IPS-NIHi7 (cell line): ENCODE data around the gene CD96.

ENCODE experiments used
- DNase-seq: peaks from one replicate; pipeline ENCODE4 v3.0.0; 2012; ENCODE audit warnings: mixed read lengths; ENCODE audit errors: extremely low spot score

The CD96 gene

DNA sequence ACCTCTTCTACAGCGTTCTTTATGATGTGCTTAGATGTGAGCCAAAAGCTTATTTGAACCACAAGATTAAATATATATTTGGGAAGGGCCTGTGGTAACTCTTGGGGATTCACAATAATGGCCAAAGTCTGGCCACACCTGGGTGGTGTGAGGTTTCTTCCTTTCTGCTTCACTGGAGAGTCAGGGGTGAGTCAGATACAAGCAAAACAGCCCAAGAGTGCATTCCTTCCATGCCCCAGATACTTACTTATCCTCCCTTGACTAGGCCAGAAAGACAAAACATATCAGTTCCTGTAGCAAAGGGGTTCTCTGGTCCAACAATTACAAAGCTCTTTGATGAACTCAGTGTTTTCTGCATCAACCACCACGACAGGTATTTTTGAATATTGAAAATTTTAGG lies 52.2 kb downstream of the CD96 start:
- no peak for DNase-seq

DNA sequence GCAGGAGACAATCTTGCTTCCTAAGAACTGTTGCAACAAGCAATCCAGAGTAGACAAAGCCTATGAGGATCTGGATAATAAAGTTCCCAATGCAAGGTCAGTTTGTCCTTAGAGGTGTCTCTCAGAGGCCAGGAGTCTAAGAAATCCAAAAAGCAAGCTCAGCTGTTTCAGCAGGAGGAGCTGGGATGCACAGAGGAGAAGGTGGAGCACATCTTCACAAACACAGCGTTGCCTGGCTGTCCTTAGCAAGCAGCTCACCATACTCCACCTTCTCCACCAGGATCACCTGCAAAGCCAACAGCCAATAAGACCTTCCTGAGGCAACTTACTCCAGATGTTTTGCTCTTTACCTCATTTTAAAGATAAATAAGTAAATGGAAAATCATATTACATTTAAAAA lies 52.8 kb downstream of the CD96 start:
- no peak for DNase-seq

DNA sequence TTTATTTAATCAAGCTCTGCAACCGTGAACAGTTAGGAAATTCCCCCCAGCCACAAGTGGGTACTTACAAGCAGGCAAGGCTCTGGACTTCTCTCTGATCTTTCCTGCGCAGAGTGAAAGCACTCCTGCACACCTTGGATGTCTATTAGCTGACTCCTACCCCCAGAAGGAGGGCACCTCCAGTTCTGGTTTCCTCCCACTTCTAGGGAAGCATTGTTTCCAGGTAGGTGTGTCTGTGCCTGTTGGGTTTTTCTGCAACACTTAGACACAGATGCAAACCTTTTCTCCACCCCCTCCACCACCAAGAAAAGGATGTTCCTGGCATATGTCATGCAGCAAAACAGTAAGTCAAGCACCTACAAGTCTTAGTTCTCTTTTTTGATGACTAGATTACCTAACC lies 53.2 kb downstream of the CD96 start, which contains the start of gene ZBED2:
Gene ZBED2, minus strand, starts transcription at position 115 of the 400 bp plus-strand sequence. CDS start 1,145 bp downstream, outside the sequence.
- DNase-seq: no peak

DNA sequence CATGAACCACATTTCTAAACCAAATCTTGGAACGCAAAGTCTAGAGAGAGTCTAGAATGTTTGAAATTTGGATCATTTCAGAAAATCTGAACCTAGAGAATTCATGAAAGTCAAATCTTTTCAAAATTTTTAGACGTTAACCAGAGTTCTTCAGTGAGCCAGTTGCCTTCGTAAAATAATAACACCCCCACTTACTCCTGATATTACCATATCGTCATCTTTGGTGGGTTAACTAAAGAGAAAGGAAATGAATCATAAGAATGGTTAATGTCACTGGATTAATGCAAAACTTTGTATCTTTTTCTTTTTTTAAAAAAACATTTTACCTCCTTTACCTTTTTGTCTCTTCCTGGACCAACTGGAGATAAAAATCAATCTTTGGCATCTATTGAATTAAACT lies 54.3 kb downstream of the CD96 start:
- no peak for DNase-seq

DNA sequence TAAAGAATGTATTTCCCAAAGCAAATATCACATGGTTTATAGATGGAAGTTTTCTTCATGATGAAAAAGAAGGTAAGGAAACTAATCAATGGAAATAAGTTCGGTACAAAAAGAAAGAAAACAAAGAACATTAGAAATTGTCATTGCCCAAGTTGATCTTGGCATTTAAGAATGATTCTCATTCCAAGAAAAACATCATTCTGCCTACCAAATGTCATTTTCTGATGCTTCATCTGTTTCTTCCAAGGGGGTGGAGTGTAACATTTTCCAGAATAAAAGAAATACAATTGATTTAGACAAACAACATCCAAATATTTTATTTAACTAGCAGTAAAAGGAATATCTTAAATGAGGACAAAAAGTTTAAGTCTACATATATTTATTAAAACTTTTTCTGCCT lies 56.1 kb downstream of the CD96 start:
- no peak for DNase-seq

DNA sequence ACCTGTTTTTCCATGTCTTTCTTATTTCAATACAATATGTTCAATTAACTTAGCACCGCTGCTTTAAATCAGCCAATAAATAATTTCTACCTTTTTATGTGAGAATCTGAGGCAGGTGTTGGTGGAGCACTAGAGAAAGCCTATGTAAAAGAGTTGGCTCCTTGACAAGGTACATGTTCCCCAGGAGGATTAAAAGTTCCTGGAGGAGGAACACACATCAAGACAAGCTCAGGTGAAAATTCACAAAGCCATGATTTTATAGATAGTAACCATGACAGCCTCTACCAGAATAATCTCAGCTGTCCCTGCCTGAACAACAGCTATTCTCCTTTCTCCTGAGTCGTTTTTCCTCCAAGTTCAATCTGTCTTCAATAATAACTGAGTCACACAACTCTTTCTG lies 56.6 kb downstream of the CD96 start:
- no peak for DNase-seq

DNA sequence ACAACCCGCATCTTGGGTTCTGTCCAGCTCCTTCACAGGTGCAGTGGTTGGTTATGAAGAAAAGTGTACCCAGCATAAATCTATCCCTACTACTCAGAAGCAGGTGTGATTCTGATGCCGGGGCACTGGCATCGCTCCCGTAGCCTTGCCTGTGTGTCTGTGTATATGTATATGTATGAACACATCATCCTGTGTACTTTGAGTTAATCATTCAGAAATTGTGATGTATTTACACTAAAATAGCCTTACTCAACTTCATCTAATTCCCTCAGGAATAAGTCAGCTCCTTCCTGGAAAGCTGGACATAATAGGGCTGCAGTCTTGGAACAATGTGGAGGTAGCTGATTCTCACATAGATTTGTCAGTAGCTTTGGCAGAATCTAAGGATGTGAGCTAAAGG lies 59.8 kb downstream of the CD96 start:
- DNase-seq: no peak

DNA sequence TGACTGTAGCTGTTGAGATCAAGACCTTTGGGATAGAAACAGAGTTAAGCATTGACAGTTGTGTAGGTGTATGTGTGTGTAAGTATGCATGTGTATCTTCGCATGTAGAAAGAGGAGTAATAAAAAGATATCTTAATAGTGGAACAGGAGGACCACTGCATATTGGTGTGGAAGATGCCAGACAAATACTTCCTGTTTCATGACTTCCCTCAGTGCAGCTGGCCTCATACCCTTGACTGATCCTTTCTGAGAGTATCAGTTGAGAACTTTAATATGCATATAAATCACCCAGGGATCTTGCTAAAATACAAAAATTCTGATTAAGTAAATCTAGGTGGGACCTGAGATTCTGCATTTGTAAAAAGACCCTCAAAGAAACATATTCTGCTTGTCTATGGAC lies 61.7 kb downstream of the CD96 start:
- DNase-seq: no peak

DNA sequence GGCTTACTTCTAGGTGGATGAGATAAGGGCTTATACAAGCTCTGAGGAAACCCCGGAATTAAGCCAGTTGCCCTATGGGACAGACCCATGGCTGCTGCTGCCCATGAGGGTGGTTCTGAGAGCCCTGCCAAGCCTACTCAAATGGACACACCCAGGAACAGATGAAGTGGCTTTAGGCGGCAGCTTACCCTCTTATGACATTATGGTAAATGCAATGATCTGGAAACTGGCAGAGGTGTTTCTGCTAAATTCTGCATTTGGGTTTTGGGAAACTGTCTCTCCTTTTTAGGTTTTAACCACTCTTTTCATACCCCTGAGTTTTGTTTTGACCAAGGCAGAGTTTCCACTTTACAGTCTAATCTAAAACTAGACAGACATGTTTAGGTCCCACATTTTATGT lies 62.1 kb downstream of the CD96 start:
- DNase-seq: no peak

DNA sequence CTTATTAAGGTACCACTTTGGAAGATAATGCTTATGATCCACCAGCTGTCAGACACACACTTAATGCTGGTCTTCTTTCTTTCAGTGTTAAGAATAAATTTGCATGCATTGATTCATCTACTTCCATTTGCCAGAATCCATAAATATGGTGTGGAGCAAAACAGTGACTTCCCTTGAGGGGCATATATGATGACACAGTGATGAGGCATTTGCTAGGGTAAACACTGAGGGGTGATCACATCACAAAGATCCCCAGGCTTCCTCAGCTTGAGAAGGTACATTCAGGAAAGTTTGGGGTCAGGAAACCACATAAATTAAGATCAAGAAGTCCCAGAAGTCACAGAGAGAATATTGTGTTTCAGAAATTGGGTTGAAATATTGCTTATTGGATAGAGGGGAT lies 63.0 kb downstream of the CD96 start:
- no peak for DNase-seq

DNA sequence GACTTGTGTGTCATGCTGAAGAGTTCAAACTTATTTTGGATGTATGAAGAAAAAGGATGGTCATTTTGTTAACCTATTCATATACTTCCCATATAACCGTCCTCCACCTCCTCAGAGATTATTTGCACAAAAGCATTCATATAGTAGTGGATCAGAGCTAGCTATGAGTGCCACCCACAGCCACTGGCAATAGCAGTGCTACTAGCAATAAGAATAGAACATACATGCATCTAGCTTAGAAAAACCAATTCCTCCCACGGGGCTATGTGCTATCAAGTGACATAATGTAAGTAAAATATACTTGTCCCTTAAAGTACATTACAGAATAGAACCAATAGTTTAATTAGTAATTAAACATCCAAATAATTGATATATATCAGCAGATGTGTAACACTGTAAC lies 63.5 kb downstream of the CD96 start:
- DNase-seq: no peak

DNA sequence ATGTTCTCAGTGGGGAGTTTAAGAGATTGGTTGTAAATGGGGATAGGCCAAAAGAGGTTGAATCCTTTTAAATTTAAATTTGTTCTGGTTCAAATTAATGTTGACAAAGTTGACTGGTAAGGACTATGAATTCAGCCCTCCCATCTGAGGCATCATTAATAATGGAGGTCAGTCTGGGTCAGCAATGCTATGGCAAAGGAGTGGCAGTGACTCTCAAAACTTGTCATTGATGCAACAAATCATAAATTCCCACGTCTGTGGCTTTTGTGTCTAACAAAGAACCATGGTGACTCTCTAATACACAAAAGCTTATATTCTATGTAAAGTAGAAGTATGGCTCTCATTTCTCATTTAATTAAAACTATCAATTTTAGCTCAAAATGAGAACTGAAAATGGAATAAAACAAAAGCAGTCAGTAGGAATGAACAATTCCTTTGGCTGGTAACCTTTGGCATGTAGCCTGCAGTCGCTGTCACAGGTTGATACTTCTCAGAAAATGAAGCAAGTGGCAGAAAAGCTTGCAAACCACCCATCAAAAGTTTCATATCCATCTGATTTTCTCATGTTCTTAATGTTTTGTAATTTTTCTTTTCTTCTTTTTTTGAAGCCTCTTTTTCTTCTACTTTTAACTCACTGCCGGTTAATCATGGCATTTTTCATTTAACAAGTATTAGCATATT lies 65.4 kb downstream of the CD96 start:
- no peak for DNase-seq

DNA sequence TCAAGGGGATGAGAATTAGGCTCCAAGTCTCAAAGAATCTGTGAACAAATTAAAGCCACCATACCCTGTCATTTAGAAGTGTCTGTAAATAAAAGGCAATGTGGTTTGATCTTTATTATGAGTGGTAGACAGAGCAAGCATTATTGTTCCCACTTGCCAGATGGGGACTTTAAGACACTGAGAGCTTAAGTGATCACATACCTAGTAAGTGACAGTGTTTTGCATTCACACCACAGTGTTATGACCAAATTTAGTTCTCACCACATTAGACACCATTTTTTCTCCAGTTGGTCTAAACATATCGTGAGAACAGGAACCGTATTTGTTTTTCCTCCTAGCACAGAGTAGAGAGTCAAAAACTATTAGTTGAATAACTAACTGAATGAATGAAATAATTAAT lies 66.4 kb downstream of the CD96 start:
- no peak for DNase-seq

DNA sequence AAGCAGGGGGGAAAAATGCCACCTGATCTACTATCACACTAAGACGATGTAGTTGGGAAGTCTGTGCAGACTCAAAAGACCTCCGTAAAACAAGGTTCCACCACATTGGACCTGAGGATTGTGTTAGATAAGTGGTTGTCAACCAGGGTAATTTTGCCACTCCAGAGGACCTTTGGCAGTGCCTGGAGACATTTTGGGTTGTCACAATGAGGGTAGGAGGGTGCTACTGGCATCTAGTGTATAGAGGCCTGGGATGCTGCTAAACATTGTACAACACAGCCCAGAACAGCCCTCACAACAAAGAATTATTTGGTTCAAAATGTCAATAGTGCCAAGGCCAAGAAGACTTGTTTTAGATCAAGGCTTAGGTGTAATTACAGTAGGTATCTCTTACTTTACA lies 67.7 kb downstream of the CD96 start:
- no peak for DNase-seq

DNA sequence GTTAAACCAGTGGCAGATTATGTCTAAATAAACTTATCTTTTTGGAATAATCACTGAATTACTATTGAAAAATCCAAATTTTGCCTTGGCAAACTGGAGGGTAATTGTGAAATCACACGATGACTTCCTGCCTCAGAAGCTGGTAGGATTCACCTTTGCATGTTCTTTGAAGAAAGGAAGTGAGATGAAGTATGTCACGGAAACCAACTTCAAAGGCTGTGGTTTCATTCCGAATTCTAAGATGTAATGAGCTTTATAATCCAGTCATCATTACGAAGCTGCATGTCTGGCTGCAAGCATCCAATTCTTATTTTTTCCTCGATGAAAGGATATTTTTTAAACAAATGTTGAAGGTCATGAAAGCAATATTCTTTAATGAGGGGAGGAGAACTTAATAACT lies 68.2 kb downstream of the CD96 start:
- no peak for DNase-seq

DNA sequence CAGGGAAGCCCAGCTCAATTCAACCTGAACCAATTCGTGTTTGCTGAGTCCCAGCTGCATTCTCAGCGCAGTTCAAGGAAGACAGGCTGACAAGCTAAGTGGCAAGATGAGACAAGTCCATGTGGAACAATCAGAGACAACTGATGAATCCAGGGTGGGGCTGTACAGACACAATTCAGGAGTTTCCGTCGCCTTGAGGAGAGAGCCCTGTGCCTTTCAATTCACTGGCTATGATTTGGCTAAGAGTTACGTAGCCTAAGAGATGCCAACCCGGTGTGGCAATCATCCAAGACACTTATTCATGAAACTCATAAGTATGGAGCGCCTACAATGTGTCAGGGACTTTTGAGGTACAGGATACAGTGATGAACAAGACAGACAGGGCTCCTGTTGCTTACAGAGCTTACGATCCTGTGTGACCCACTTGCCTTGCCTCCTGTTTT lies 68.6 kb downstream of the CD96 start:
- no peak for DNase-seq

DNA sequence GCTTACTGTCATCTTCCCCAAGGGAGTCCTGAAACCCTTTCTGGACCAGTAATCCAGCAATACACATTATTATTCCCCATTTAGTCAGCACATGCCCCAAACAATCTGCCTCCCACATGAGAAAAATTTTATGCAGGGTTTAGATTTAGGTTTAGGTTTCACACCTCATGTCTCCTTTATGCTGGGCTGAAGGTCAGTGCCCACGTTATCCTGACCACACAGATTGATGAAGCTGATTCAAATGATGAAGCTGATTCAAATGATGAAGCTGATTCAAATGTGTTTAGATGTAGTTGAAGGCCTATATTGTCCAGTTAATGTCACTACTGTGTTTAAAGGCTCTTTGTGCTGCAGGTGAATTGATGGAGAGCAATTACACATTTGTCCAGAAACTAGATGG lies 71.3 kb downstream of the CD96 start:
- DNase-seq: no peak

DNA sequence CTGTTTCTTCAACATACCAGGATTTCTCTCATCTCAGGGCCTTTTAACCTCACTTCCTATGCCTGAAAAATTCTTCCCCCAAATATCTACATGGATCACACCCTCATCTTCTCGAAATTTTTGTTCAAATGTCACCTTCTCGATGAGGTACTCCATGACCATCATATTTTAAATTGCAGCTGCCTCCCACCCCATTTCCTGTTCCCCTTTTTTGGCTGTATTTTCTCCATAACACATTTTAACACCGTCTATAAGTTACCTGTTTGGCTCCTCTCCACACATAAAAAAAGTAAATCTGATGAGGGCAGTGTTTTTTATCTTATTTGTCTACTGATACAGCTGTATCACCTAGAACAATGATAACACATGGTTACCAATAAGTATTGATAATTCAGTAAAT lies 73.9 kb downstream of the CD96 start:
- DNase-seq: no peak

DNA sequence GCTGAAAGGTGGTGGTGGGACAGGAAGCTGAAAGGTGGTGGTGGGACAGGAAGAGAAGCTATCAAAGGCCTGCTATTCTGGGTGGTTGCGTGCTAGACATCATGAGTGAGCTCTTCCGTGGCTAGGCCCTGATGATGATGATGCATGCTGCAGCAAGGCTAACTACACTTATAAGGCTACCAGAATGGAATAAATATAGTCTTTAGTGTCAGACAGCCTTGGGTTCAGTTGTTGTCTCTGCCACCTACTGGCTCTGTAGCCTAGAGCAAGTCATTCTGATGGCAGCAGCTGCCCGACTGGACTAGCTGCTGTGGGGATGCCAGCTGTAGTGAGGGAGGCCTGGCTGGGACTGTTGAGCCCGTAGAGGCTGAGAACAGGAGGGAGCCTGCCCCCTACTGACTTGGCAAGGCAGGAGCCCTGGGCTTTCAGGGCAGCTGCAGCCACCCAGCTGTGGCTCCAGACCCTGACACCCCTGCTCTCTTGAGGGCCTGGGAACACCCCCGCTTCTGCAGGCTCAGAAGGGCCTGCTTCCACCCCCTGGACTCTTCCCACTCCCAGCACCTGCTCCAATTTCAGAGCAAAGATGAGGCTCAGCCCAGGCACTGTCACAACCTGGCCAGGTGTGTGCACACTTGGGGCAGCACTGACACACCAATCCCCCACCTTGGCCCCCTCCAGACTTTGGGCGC lies 74.6 kb downstream of the CD96 start:
- no peak for DNase-seq

DNA sequence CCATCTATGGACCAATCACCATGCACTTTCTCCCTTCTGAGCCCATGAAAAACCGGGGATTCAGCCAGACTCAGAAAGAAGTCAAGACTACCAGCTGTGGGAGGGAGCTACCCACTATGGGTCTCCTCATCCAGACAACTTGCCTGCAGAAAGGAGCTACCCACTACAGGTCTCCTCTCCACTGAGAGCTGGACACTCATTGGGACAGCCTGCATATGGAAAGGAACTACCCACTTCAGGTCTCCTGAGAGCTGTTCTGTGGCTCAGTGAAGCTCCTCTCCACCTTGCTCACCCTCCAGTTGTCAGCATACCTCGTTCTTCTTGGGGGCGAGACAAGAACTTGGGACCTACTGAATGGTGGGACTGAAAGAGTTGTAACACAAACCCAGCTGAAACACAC lies 75.4 kb downstream of the CD96 start:
- no peak for DNase-seq

DNA sequence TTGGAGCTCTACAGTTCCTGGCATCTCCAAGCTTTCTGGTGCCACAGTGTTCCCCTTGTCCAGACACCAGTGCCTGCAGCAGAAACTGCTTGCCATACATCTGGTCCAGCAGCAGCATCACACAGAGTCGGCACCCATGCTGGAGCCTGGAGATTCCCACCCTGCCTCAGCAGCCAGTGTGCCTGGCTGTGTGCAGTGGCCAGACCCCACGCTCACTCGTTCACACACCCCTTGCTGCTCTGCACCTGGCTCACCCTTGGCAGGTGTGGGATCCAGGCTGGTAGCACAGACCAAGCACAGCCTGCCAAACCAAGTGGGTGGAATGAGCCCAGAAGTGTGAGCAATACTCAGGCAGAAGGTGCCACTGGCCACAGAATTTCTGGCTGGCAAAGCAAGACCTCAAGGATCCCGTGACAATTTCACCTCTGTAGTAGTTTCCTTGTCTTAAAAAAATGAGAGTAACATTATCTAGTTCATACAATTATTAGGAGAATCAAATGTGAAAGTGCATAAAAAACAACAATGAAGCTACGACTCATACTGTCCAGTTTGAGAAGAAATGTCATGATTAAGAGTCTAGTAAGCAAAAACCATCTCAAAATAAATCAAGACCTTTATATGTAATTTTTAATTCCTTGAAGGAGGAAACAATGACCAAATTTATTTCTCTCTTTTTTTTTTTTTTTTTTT lies 76.1 kb downstream of the CD96 start:
- no peak for DNase-seq

DNA sequence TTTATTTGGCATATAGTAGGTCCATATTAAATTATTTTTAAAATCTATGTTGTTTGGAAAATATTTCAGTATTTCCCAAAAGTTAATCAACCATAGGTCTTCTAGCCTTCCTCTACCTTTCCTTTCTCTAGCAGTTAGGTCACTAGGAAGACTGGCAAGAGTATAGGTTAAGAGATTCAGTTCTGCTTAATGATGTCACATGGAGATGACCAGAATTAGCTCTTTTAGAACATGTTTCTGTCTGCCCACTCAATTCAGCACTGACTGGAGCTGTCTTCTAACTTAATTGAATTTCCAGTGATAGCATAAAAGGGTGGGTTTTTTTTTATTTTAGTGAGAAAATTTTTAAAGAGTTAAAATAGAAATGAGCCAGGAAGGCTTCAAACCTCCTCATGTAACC lies 76.9 kb downstream of the CD96 start:
- DNase-seq: no peak

DNA sequence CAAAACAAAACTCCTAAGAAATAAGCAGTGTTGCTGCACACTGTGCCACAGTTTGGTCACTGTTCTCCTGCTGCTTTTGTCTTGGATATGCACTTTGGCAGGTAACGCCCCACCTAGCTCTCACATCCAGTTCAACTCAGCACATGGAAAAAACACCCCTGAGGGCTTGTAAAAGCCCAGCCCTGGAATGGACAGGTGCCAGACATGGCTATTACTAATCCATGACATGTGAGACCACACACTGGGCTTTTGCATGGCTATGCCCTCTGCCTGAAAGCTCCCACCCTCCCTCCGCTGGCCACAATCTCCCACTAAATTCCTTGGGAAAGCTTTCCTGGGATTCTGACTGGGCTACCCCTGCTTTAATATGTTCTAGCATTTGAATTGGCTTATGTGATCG lies 77.8 kb downstream of the CD96 start:
- no peak for DNase-seq
